CD14-positive monocyte (primary cell): ENCODE measurements around the gene IGDCC3. TPM values are rescaled to one million over a fixed set of nuclear protein-coding genes. Genes with fewer than 3 reads are reported as not detected.

Experiments used
- DNase-seq, 3 donors: peaks; one replicate each; pipeline ENCODE4 v3.0.0-alpha.2; 2011 to 2022
- H2AFZ ChIP-seq: 2 replicates; pipeline ENCODE4 v1.6.0; 2012; ENCODE audit warnings: mild to moderate bottlenecking, low read depth, low read length, inconsistent platforms; ENCODE audit not compliant: insufficient read depth, poor library complexity, severe bottlenecking
- H3K27ac ChIP-seq, 2 donors: 1 replicate in 1 of 2; 2 replicates in 1 of 2; pipeline ENCODE4 v1.5.1; 2012 to 2013; ENCODE audit warnings: low read length in 2 of 2, control low read depth in 1 of 2, inconsistent platforms in 1 of 2, low read depth in 1 of 2, mild to moderate bottlenecking in 1 of 2
- H3K27me3 ChIP-seq, 2 donors: one replicate each; pipeline versions ENCODE4 v1.6.0 to v1.6.1; 2011 to 2013; ENCODE audit warnings: low read length in 2 of 2; ENCODE audit not compliant: control insufficient read depth in 2 of 2, insufficient read depth in 2 of 2
- H3K36me3 ChIP-seq, 2 donors: replicated peaks in 1 of 2; 1 replicate in 1 of 2; 2 replicates in 1 of 2; pipeline versions ENCODE4 v1.5.1 to v1.6.1; 2012 to 2013; ENCODE audit warnings: low read length in 2 of 2, control low read depth in 1 of 2, inconsistent platforms in 1 of 2, mild to moderate bottlenecking in 1 of 2; ENCODE audit not compliant: insufficient read depth in 2 of 2, control insufficient read depth in 1 of 2
- H3K4me1 ChIP-seq, 2 donors: 1 replicate in 1 of 2; 2 replicates in 1 of 2; pipeline versions ENCODE4 v1.5.1 to v1.6.1; 2012 to 2013; ENCODE audit warnings: low read length in 2 of 2, control low read depth in 1 of 2, inconsistent platforms in 1 of 2, mild to moderate bottlenecking in 1 of 2, moderate library complexity in 1 of 2; ENCODE audit not compliant: insufficient read depth in 2 of 2, control insufficient read depth in 1 of 2
- H3K4me2 ChIP-seq: replicated peaks from 2 replicates; pipeline ENCODE3; 2012; ENCODE audit warnings: low read length, moderate library complexity, mild to moderate bottlenecking; ENCODE audit not compliant: poor library complexity, severe bottlenecking; ENCODE audit errors: extremely low read depth
- H3K4me3 ChIP-seq, 3 experiments: fragments of 200-600 bp in 1 of 3; sonication (generic) in 1 of 3; replicated peaks in 1 of 3; 1 replicate in 2 of 3; 2 replicates in 1 of 3; pipeline ENCODE4 v1.5.1; 2011 to 2013; ENCODE audit warnings: low read length in 3 of 3, mild to moderate bottlenecking in 3 of 3, control low read depth in 2 of 3, low read depth in 2 of 3, inconsistent platforms in 1 of 3, moderate library complexity in 1 of 3
- H3K79me2 ChIP-seq: 2 replicates; pipeline ENCODE4 v1.6.0; 2012; ENCODE audit warnings: mild to moderate bottlenecking, control low read depth, inconsistent platforms, low read length, moderate library complexity; ENCODE audit not compliant: insufficient read depth
- H3K9ac ChIP-seq: 2 replicates; pipeline ENCODE4 v1.6.0; 2017; ENCODE audit warnings: low read length, mild to moderate bottlenecking; ENCODE audit not compliant: insufficient read depth, poor library complexity, severe bottlenecking
- H3K9me3 ChIP-seq, 2 donors: replicated peaks in 1 of 2; 1 replicate in 1 of 2; 2 replicates in 1 of 2; pipeline versions ENCODE4 v1.5.1 to v1.6.1; 2012 to 2013; ENCODE audit warnings: low read length in 2 of 2, control low read depth in 1 of 2; ENCODE audit not compliant: control insufficient read depth in 1 of 2, insufficient read depth in 1 of 2
- H4K20me1 ChIP-seq: 2 replicates; pipeline ENCODE4 v1.6.0; 2012; ENCODE audit warnings: mild to moderate bottlenecking, low read length, control low read depth, moderate library complexity; ENCODE audit not compliant: insufficient read depth
- H3K27ac Mint-ChIP-seq, 7 donors: one replicate each; pipeline ENCODE4 v1.8.0; 2020; ENCODE audit warnings: mild to moderate bottlenecking in 7 of 7, mixed read lengths in 7 of 7, moderate library complexity in 6 of 7, inconsistent platforms in 2 of 7
- H3K27me3 Mint-ChIP-seq, 3 donors: one replicate each; pipeline ENCODE4 v1.8.0; 2021 to 2022; ENCODE audit warnings: low read depth in 3 of 3, mild to moderate bottlenecking in 3 of 3, mixed read lengths in 3 of 3, moderate library complexity in 3 of 3, inconsistent platforms in 1 of 3
- H3K36me3 Mint-ChIP-seq, 2 donors: one replicate each; pipeline ENCODE4 v1.8.0; 2020; ENCODE audit warnings: mixed read lengths in 2 of 2, inconsistent platforms in 1 of 2, mild to moderate bottlenecking in 1 of 2
- H3K4me1 Mint-ChIP-seq: one replicate; pipeline ENCODE4 v1.8.0; 2020; ENCODE audit warnings: mild to moderate bottlenecking, mixed read lengths
- H3K4me3 Mint-ChIP-seq, 2 donors: one replicate each; pipeline ENCODE4 v1.8.0; 2020; ENCODE audit warnings: mild to moderate bottlenecking in 2 of 2, mixed read lengths in 2 of 2, moderate library complexity in 1 of 2
- H3K9me3 Mint-ChIP-seq, 7 donors: one replicate each; pipeline ENCODE4 v1.8.0; 2020 to 2022; ENCODE audit warnings: mixed read lengths in 7 of 7, mild to moderate bottlenecking in 6 of 7, moderate library complexity in 6 of 7, inconsistent platforms in 2 of 7
- CTCF ChIP-seq: fragments of 200-600 bp; IDR thresholded peaks from one replicate; pipeline ENCODE4 v1.8.0; 2022; ENCODE audit warnings: antibody characterized with exemption, mild to moderate bottlenecking
- WGBS: methylation state at CpG from one replicate; pipeline ENCODE4 v1.1.5; 2013; ENCODE audit warnings: missing lambda C conversion rate; ENCODE audit not compliant: insufficient coverage; 5-methylcytosine and 5-hydroxymethylcytosine counted together
- intact Hi-C, 2 donors: fragments of 100-400 bp; cut with micrococcal nuclease; formaldehyde crosslinking; loops; one replicate each; pipeline versions ENCODE4 v1.15.0 to v1.15.1; 2023
- polyA minus RNA-seq: library from RNA; depleted of rRNA, polyadenylated mRNA; stranded (reverse); fragments of >200 nt; gene quantifications from 2 replicates; pipeline ENCODE4 v1.2.3, GENCODE V29; 2012
- polyA plus RNA-seq, 3 donors: library from polyadenylated mRNA; depleted of rRNA in 1 of 3; unstranded in 2 of 3; stranded (reverse) in 1 of 3; fragments of 300-500 nt in 2 of 3; fragments of >200 nt in 1 of 3; fragmentation: Illumina TruSeq in 2 of 3; gene quantifications; 1 replicate in 2 of 3; 2 replicates in 1 of 3; pipeline ENCODE4 v1.2.3, GENCODE V29; 2012 to 2021
- total RNA-seq, 12 experiments: library from RNA in 1 of 12; stranded (reverse) in 1 of 12; fragments of 120-200 nt in 1 of 12; gene quantifications; one replicate each; pipeline ENCODE4 v1.2.4 and lab custom pipeline; 2013 to 2026; ENCODE audit warnings: mixed read lengths in 6 of 12, inconsistent platforms in 1 of 12

The IGDCC3 gene
- total RNA-seq (2013), result not detected
- polyA plus RNA-seq, result not detected
- not detected in 2 replicates for polyA minus RNA-seq
- 0 to 0.75 (median 0) reads per million in 11 experiments for total RNA-seq (lab: John Stamatoyannopoulos, UW)

- 1% methylated on average over 26 of the region's 42 CpGs for WGBS
- intact Hi-C loops, result no loop called here
- no peak for TF ChIP-seq CTCF
- peaks cover 79 to 97% (median 91%) of the 10 kb centered on the region in 3 donors for H3K27me3 Mint-ChIP-seq
- Histone ChIP-seq H3K79me2 (no peaks in the 10 kb centered on the region), H3K4me2 (peak within 1 kb of the TSS; percentile 65), H3K9ac (no peak within 1 kb of the TSS), H3K27ac (no peak within 1 kb of the TSS), H3K4me3 (peak within 1 kb of the TSS in 1 of 3 experiments; percentile 48), H3K36me3 (no peaks in the 10 kb centered on the region), H3K9me3 (peaks cover 0 to 13% of the 10 kb centered on the region in 2 donors), H4K20me1 (no peaks in the 10 kb centered on the region), H2AFZ (peak within 1 kb of the TSS; percentile 37), H3K4me1 (peaks cover 6 to 10% of the 10 kb centered on the region in 2 donors), H3K27me3 (peaks cover 47 to 88% of the 10 kb centered on the region in 2 donors)
- peaks cover 0 to 3% of the 10 kb centered on the region in 2 donors for H3K36me3 Mint-ChIP-seq
- H3K4me1 Mint-ChIP-seq, result peaks cover 8% of the 10 kb centered on the region
- H3K27ac Mint-ChIP-seq, result no peak within 1 kb of the TSS
- peak within 1 kb of the TSS; percentile 72 to 90 for H3K4me3 Mint-ChIP-seq
- no peak for DNase-seq
- peaks cover 0 to 8% (median 4%) of the 10 kb centered on the region in 7 donors for H3K9me3 Mint-ChIP-seq
Measured at GRCh38 chr15:65377976-65378366, at the start of gene IGDCC3. Gene IGDCC3, minus strand, starts transcription at chr15:65378002. Its CDS starts 214 bp downstream, at chr15:65377788.

GRCh38 chr15:65426216-65426853 lies 48.5 kb upstream of the IGDCC3 start:
- no peak overlapping the region for H3K27ac ChIP-seq
- peaks cover 0 to 13% (median 8%) of the 10 kb centered on the region in 7 donors for H3K9me3 Mint-ChIP-seq
- peaks cover 12% of the 10 kb centered on the region for H3K4me1 Mint-ChIP-seq
- no peaks in the 10 kb centered on the region for H3K79me2 ChIP-seq
- no peak overlapping the region for H3K4me3 Mint-ChIP-seq
- no peak overlapping the region for H3K9ac ChIP-seq
- intact Hi-C loops, result no loop called here
- peaks cover 7 to 12% of the 10 kb centered on the region in 2 donors for H3K4me1 ChIP-seq
- no peaks in the 10 kb centered on the region for H3K36me3 ChIP-seq
- no peak overlapping the region for H3K27ac Mint-ChIP-seq
- H3K4me2 ChIP-seq, result no peak overlapping the region
- 88% methylated on average over 2 of the region's 2 CpGs for WGBS
- TF ChIP-seq CTCF, result no peak
- peaks cover 0 to 19% of the 10 kb centered on the region in 2 donors for H3K9me3 ChIP-seq
- no peaks in the 10 kb centered on the region for H4K20me1 ChIP-seq
- H3K36me3 Mint-ChIP-seq, result peaks cover 3 to 6% of the 10 kb centered on the region in 2 donors
- no peak overlapping the region for H3K4me3 ChIP-seq
- H2AFZ ChIP-seq, result no peak overlapping the region
- DNase-seq, result no peak
- H3K27me3 ChIP-seq, result peaks cover 16 to 33% of the 10 kb centered on the region in 2 donors
- peaks cover 42 to 47% (median 45%) of the 10 kb centered on the region in 3 donors for H3K27me3 Mint-ChIP-seq
